ENCODE results near the gene ACCSL.

Gene ACCSL

DNA sequence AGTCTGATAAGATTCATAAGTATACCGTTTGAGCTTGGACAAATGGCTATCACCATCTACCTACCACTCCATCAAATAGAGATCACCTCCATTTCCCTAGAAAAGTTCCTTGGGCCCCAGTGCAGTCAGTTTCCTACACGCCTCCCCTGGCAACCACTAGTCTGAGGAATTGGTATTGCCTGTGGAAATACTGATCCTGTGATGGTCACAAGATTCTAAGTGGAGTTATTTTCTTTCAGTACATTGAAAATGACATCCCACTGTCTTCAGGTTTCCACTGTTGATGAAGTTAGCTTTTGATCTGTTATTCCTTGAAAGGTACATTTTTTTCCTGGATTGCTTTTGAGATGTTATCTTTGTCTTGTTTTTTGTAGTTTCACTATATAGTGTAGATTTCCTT is 4.6 kb upstream of the ACCSL start:
- Histone ChIP-seq H3K27me3 (ENCODE audit: insufficient read depth, poor library complexity, severe bottlenecking) (no peaks in the 10 kb centered on the region), H3K4me1 (ENCODE audit: insufficient read depth, poor library complexity, severe bottlenecking) (no peaks in the 10 kb centered on the region), H3K36me3 (ENCODE audit: low read depth) (no peaks in the 10 kb centered on the region), H3K9me3 (ENCODE audit: severe bottlenecking) (no peaks in the 10 kb centered on the region), H3K4me3 (ENCODE audit: severe bottlenecking) (no peak overlapping the region), H3K27ac (ENCODE audit: poor library complexity, severe bottlenecking) (no peak overlapping the region)
- ATAC-seq (ENCODE audit: low read depth) (no peak), DNase-seq (ENCODE audit: low spot score) (no peak)
- TF ChIP-seq, protein P1, sequence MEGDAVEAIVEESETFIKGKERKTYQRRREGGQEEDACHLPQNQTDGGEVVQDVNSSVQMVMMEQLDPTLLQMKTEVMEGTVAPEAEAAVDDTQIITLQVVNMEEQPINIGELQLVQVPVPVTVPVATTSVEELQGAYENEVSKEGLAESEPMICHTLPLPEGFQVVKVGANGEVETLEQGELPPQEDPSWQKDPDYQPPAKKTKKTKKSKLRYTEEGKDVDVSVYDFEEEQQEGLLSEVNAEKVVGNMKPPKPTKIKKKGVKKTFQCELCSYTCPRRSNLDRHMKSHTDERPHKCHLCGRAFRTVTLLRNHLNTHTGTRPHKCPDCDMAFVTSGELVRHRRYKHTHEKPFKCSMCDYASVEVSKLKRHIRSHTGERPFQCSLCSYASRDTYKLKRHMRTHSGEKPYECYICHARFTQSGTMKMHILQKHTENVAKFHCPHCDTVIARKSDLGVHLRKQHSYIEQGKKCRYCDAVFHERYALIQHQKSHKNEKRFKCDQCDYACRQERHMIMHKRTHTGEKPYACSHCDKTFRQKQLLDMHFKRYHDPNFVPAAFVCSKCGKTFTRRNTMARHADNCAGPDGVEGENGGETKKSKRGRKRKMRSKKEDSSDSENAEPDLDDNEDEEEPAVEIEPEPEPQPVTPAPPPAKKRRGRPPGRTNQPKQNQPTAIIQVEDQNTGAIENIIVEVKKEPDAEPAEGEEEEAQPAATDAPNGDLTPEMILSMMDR (IDR thresholded peaks at IDR 0.05; ENCODE audit: poor library complexity, severe bottlenecking), result no peak

DNA sequence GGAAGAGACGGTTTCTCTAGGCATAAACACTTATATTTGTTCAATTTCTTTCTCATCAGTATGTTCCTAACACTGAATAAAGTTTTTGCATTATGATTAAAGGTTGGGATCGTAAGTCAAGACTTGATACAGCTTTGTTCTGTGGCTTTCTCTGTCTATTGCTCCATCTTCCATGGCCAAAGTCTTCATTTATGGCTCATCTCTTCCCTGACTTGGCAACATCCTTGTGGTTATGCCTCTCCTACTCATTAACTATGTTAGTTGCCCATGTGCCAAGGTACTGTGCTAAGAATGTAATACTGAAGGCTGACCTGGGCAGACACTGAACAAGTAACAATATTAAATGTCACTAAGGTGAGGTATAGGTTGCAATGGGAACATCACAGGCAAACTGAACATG is 1.6 kb upstream of the ACCSL start:
- no peak overlapping the region for H3K27ac ChIP-seq (ENCODE audit: poor library complexity, severe bottlenecking)
- no peak for ATAC-seq (ENCODE audit: low read depth)
- H3K36me3 ChIP-seq (ENCODE audit: low read depth), result no peaks in the 10 kb centered on the region
- TF ChIP-seq, protein P1 (IDR thresholded peaks at IDR 0.05; ENCODE audit: poor library complexity, severe bottlenecking), result no peak
- H3K27me3 ChIP-seq (ENCODE audit: insufficient read depth, poor library complexity, severe bottlenecking), result no peaks in the 10 kb centered on the region
- no peak for DNase-seq (ENCODE audit: low spot score)
- no peaks in the 10 kb centered on the region for H3K9me3 ChIP-seq (ENCODE audit: severe bottlenecking)
- H3K4me3 ChIP-seq (ENCODE audit: severe bottlenecking), result no peak overlapping the region
- no peaks in the 10 kb centered on the region for H3K4me1 ChIP-seq (ENCODE audit: insufficient read depth, poor library complexity, severe bottlenecking)

DNA sequence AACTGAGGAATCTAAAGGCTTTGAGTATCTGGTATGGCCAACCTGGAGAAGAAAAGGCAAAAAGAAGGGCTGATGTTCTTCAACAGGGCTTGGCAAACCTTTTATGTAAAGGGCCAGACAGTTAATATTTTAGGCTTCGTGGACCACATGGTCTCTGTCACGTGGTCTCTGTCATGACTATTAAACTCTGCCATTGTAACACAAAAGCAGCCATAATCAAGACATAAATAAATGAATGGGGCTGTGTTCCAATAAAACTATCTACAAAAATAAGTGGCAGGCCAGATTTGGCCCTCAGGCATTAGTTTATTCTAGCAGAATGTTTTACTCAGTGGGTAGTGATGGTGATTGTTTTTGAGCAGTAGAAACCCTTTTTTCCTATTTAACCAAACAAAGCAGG is 483 bp upstream of the ACCSL start:
- H3K27ac ChIP-seq (ENCODE audit: poor library complexity, severe bottlenecking), result no peak overlapping the region
- DNase-seq (ENCODE audit: low spot score) (no peak), ATAC-seq (ENCODE audit: low read depth) (no peak)
- TF ChIP-seq, protein P1 (IDR thresholded peaks at IDR 0.05; ENCODE audit: poor library complexity, severe bottlenecking), result no peak
- H3K9me3 ChIP-seq (ENCODE audit: severe bottlenecking), result no peaks in the 10 kb centered on the region
- H3K27me3 ChIP-seq (ENCODE audit: insufficient read depth, poor library complexity, severe bottlenecking), result no peaks in the 10 kb centered on the region
- H3K4me1 ChIP-seq (ENCODE audit: insufficient read depth, poor library complexity, severe bottlenecking), result no peaks in the 10 kb centered on the region
- no peaks in the 10 kb centered on the region for H3K36me3 ChIP-seq (ENCODE audit: low read depth)
- no peak overlapping the region for H3K4me3 ChIP-seq (ENCODE audit: severe bottlenecking)

DNA sequence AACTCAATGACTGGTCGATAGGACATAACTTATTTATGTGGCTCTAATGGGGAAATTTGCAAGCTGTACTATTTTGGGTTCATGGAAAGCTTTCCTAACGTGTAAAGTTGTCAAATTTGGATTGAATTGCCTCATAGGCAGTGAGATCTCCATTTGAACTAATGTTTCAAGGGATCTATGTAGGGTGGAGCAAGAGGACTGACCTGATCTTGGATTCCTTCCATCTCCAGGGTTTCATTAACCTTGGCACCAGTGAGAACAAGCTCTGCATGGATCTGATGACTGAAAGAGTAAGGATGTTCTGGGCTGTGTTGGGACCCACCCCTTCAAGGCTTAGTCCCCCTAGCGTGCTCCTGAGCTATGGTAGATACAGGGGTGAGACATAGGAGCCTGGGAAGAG is 2.1 kb downstream of the ACCSL start:
- no peaks in the 10 kb centered on the region for H3K4me1 ChIP-seq (ENCODE audit: insufficient read depth, poor library complexity, severe bottlenecking)
- DNase-seq (ENCODE audit: low spot score) (no peak), ATAC-seq (ENCODE audit: low read depth) (no peak)
- no peak overlapping the region for H3K4me3 ChIP-seq (ENCODE audit: severe bottlenecking)
- no peak overlapping the region for H3K27ac ChIP-seq (ENCODE audit: poor library complexity, severe bottlenecking)
- no peaks in the 10 kb centered on the region for H3K36me3 ChIP-seq (ENCODE audit: low read depth)
- H3K9me3 ChIP-seq (ENCODE audit: severe bottlenecking), result no peaks in the 10 kb centered on the region
- TF ChIP-seq, protein P1 (IDR thresholded peaks at IDR 0.05; ENCODE audit: poor library complexity, severe bottlenecking), result no peak
- no peaks in the 10 kb centered on the region for H3K27me3 ChIP-seq (ENCODE audit: insufficient read depth, poor library complexity, severe bottlenecking)

DNA sequence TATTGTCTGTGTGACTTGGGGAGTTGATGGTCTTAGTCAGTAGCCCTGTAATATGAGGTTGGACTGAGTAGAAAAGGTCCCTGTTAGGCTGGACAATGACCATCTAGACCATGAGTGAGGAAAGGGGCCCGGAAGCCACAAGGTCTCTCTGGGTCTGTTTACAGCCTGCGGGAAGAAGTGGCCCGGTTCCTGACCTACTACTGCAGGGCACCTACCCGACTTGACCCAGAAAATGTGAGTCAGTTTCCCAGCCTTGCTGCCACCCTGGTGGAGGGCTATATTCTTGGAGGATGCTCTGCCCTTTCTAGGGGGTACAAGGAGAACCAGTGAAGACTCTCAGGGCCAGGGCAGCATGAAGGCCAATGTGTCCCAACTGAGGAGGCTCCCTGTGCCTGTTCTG is 3.4 kb downstream of the ACCSL start:
- Histone ChIP-seq H3K36me3 (ENCODE audit: low read depth) (no peaks in the 10 kb centered on the region), H3K4me3 (ENCODE audit: severe bottlenecking) (no peak overlapping the region), H3K9me3 (ENCODE audit: severe bottlenecking) (no peaks in the 10 kb centered on the region), H3K27me3 (ENCODE audit: insufficient read depth, poor library complexity, severe bottlenecking) (no peaks in the 10 kb centered on the region), H3K4me1 (ENCODE audit: insufficient read depth, poor library complexity, severe bottlenecking) (no peaks in the 10 kb centered on the region), H3K27ac (ENCODE audit: poor library complexity, severe bottlenecking) (no peak overlapping the region)
- TF ChIP-seq, protein P1 (IDR thresholded peaks at IDR 0.05; ENCODE audit: poor library complexity, severe bottlenecking), result no peak
- no peak for DNase-seq (ENCODE audit: low spot score)
- no peak for ATAC-seq (ENCODE audit: low read depth)

Measured in RWPE2 (cell line).